Keratinocyte (primary cell): ENCODE data around the gene ADM. TPM values are rescaled to one million over a fixed set of nuclear protein-coding genes. Genes with fewer than 3 reads are reported as not detected.

Source experiments
- DNase-seq: peaks from one replicate; pipeline ENCODE4 v3.0.0-alpha.2; 2011; ENCODE audit warnings: low read depth, missing footprints, low spot score
- FAIRE-seq: peaks from 2 replicates; lab custom pipeline; 2011; peaks lifted over from hg19 to GRCh38; lab: Jason Lieb, UNC
- H2AFZ ChIP-seq: 2 replicates; pipeline ENCODE4 v1.6.0; 2012; ENCODE audit warnings: low read length, control low read depth, inconsistent platforms; ENCODE audit not compliant: control insufficient read depth
- H3K27ac ChIP-seq: 2 replicates; pipeline ENCODE4 v1.5.1; 2011; ENCODE audit warnings: low read length; ENCODE audit not compliant: control insufficient read depth, insufficient read depth
- H3K27me3 ChIP-seq: 3 replicates; pipeline ENCODE4 v1.6.0; 2011; ENCODE audit warnings: low read length; ENCODE audit not compliant: control insufficient read depth, insufficient read depth; ENCODE audit errors: extremely low read depth
- H3K36me3 ChIP-seq, 2 experiments: 2 replicates in 1 of 2; 3 replicates in 1 of 2; pipeline ENCODE4 v1.5.1; 2011; ENCODE audit warnings: low read length in 2 of 2, mild to moderate bottlenecking in 1 of 2; ENCODE audit not compliant: control insufficient read depth in 2 of 2, insufficient read depth in 2 of 2; ENCODE audit errors: extremely low read depth in 1 of 2
- H3K4me1 ChIP-seq: 3 replicates; pipeline ENCODE4 v1.5.1; 2011; ENCODE audit warnings: low read length; ENCODE audit not compliant: control insufficient read depth, insufficient read depth; ENCODE audit errors: extremely low read depth
- H3K4me2 ChIP-seq: 3 replicates; pipeline ENCODE4 v1.6.0; 2011; ENCODE audit warnings: low read depth, low read length; ENCODE audit not compliant: control insufficient read depth, insufficient read depth; ENCODE audit errors: extremely low read depth
- H3K4me3 ChIP-seq, 3 experiments: fragments of 200-600 bp in 1 of 3; sonication (generic) in 1 of 3; 2 replicates in 2 of 3; 3 replicates in 1 of 3; pipeline ENCODE4 v1.5.1; 2011 to 2016; ENCODE audit warnings: low read length in 3 of 3, mild to moderate bottlenecking in 3 of 3, control low read depth in 2 of 3, inconsistent platforms in 1 of 3, low read depth in 1 of 3, mixed read lengths in 1 of 3, mixed run types in 1 of 3, moderate library complexity in 1 of 3; ENCODE audit not compliant: control insufficient read depth in 2 of 3, insufficient read depth in 2 of 3; ENCODE audit errors: extremely low read depth in 1 of 3
- H3K79me2 ChIP-seq: 2 replicates; pipeline ENCODE4 v1.6.0; 2012; ENCODE audit warnings: low read length; ENCODE audit not compliant: control insufficient read depth, insufficient read depth
- H3K9ac ChIP-seq: 3 replicates; pipeline ENCODE4 v1.6.0; 2011; ENCODE audit warnings: low read length; ENCODE audit not compliant: control insufficient read depth, insufficient read depth; ENCODE audit errors: extremely low read depth
- H3K9me1 ChIP-seq: 3 replicates; pipeline ENCODE4 v1.6.0; 2011; ENCODE audit warnings: low read length; ENCODE audit not compliant: control insufficient read depth, insufficient read depth; ENCODE audit errors: extremely low read depth
- H3K9me3 ChIP-seq: 2 replicates; pipeline ENCODE4 v1.5.1; 2012; ENCODE audit warnings: low read depth, low read length; ENCODE audit not compliant: control insufficient read depth
- H4K20me1 ChIP-seq: 3 replicates; pipeline ENCODE4 v1.6.0; 2011; ENCODE audit warnings: low read length; ENCODE audit not compliant: control insufficient read depth, insufficient read depth; ENCODE audit errors: extremely low read depth
- EZH2 ChIP-seq: IDR thresholded peaks from one replicate; pipeline ENCODE4 v1.6.1; 2012; ENCODE audit warnings: inconsistent platforms, mild to moderate bottlenecking, low read length, moderate library complexity
- dilution Hi-C: fragments of 300-500 bp; cut with MboI; formaldehyde crosslinking; loops from one replicate; pipeline ENCODE4 v1.7.0; 2020; ENCODE audit warnings: low sequenced_read_pairs; ENCODE audit not compliant: extremely low pct_ligation_motif_present
- polyA plus RNA-seq, 5 experiments: library from polyadenylated mRNA; depleted of rRNA in 3 of 5; stranded (reverse) in 3 of 5; stranded (forward) in 1 of 5; unstranded in 1 of 5; fragments of >200 nt; gene quantifications; 1 replicate in 1 of 5; 2 replicates in 3 of 5; 3 replicates in 1 of 5; pipeline versions ENCODE4 v1.2.1 to v1.2.3, GENCODE V29; 2011 to 2012; ENCODE audit warnings: missing spikeins in 2 of 5, low read depth in 1 of 5, low replicate concordance in 1 of 5
- TF ChIP-seq, protein P1 (sequence below), 3 experiments: IDR thresholded peaks in 1 of 3; conservative IDR thresholded peaks in 1 of 3; optimal IDR thresholded peaks in 1 of 3; 2 replicates in 2 of 3; 3 replicates in 1 of 3; pipeline versions ENCODE3 to v1.5.1; 2011; ENCODE audit warnings: low read length in 3 of 3, mild to moderate bottlenecking in 3 of 3, moderate library complexity in 2 of 3, control low read depth in 1 of 3, inconsistent platforms in 1 of 3; ENCODE audit not compliant: insufficient read depth in 2 of 3; ENCODE audit errors: extremely low read depth in 1 of 3

The ADM gene
- polyA plus RNA-seq, 1 donor (not counting 4 experiments of a cell fraction or from before 2014, with no cell fraction given), result 57.9 TPM

- no peak overlapping the region for H3K27ac ChIP-seq
- H3K27me3 ChIP-seq, result no peaks in the 10 kb centered on the region
- TF ChIP-seq, protein P1, sequence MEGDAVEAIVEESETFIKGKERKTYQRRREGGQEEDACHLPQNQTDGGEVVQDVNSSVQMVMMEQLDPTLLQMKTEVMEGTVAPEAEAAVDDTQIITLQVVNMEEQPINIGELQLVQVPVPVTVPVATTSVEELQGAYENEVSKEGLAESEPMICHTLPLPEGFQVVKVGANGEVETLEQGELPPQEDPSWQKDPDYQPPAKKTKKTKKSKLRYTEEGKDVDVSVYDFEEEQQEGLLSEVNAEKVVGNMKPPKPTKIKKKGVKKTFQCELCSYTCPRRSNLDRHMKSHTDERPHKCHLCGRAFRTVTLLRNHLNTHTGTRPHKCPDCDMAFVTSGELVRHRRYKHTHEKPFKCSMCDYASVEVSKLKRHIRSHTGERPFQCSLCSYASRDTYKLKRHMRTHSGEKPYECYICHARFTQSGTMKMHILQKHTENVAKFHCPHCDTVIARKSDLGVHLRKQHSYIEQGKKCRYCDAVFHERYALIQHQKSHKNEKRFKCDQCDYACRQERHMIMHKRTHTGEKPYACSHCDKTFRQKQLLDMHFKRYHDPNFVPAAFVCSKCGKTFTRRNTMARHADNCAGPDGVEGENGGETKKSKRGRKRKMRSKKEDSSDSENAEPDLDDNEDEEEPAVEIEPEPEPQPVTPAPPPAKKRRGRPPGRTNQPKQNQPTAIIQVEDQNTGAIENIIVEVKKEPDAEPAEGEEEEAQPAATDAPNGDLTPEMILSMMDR (optimal IDR thresholded peaks at IDR 0.05 in 1 of 3, IDR thresholded peaks at IDR 0.05 in 1 of 3, conservative IDR thresholded peaks at IDR 0.05 in 1 of 3; ENCODE audit: extremely low read depth in 1 of 3, insufficient read depth in 2 of 3, low read length in 3 of 3), result no peak
- no peak for TF ChIP-seq EZH2
- H4K20me1 ChIP-seq, result no peaks in the 10 kb centered on the region
- FAIRE-seq (no peak), DNase-seq (no peak)
- H3K79me2 ChIP-seq, result peaks cover 53% of the 10 kb centered on the region
- H2AFZ ChIP-seq, result no peak overlapping the region
- dilution Hi-C loops, result no loop called here
- H3K4me3 ChIP-seq, result no peak overlapping the region
- no peaks in the 10 kb centered on the region for H3K9me3 ChIP-seq
- no peaks in the 10 kb centered on the region for H3K4me1 ChIP-seq
- H3K36me3 ChIP-seq, result no peaks in the 10 kb centered on the region
- H3K9ac ChIP-seq, result no peak overlapping the region
- no peaks in the 10 kb centered on the region for H3K9me1 ChIP-seq
- H3K4me2 ChIP-seq, result no peak overlapping the region
Measured at GRCh38 chr11:10282117-10282516, 22.8 kb upstream of the ADM start.

DNA sequence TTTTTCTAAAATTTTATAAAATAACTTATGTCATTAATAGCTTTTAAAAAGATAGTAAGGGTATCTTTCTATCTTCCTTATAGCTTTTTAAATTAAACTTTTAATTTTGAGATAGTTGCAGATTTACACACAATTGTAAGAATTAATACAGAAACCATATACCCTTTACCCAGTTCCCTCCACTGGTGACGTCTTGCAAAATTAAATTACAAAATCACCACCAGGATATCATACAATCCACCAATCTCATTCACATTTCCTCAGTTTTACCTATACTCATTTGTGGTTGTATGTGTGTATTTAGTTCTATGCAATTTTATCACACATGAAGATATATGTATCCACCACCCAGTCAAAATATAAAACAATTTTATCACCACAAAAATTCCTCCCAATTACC, 20.9 kb upstream of the ADM start:
- Histone ChIP-seq H4K20me1 (no peaks in the 10 kb centered on the region), H2AFZ (no peak overlapping the region), H3K4me1 (no peaks in the 10 kb centered on the region), H3K9ac (no peak overlapping the region), H3K9me3 (no peaks in the 10 kb centered on the region), H3K27ac (no peak overlapping the region), H3K79me2 (peaks cover 57% of the 10 kb centered on the region), H3K4me3 (no peak overlapping the region), H3K27me3 (no peaks in the 10 kb centered on the region), H3K36me3 (peaks cover 0 to 2% of the 10 kb centered on the region in 2 experiments), H3K4me2 (no peak overlapping the region), H3K9me1 (peaks cover 2% of the 10 kb centered on the region)
- DNase-seq (no peak), FAIRE-seq (no peak)
- dilution Hi-C loops, result no loop called here
- TF ChIP-seq, protein P1 (optimal IDR thresholded peaks at IDR 0.05 in 1 of 3, IDR thresholded peaks at IDR 0.05 in 1 of 3, conservative IDR thresholded peaks at IDR 0.05 in 1 of 3; ENCODE audit: extremely low read depth in 1 of 3, insufficient read depth in 2 of 3, low read length in 3 of 3), result no peak
- no peak for TF ChIP-seq EZH2
